Progenitor cell of endocrine pancreas (in vitro differentiated cells): ENCODE measurements around the gene VSIR. TPM values are rescaled to one million over a fixed set of nuclear protein-coding genes. Genes with fewer than 3 reads are reported as not detected.

ENCODE experiments used
- DNase-seq: peaks from one replicate; pipeline ENCODE4 v3.0.0; 2021; ENCODE audit warnings: low spot score; ENCODE audit not compliant: unreplicated experiment
- H3K27ac Mint-ChIP-seq: 2 replicates; pipeline ENCODE4 v1.8.0; 2021; ENCODE audit warnings: mild to moderate bottlenecking, moderate library complexity, mixed read lengths
- H3K27me3 Mint-ChIP-seq: 2 replicates; pipeline ENCODE4 v1.8.0; 2021; ENCODE audit warnings: mixed read lengths
- H3K36me3 Mint-ChIP-seq: 2 replicates; pipeline ENCODE4 v1.8.0; 2022; ENCODE audit warnings: mixed read lengths; ENCODE audit not compliant: insufficient read depth
- H3K4me1 Mint-ChIP-seq: 2 replicates; pipeline ENCODE4 v1.8.0; 2021; ENCODE audit warnings: low read depth, mixed read lengths
- H3K4me3 Mint-ChIP-seq: 2 replicates; pipeline ENCODE4 v1.8.0; 2021; ENCODE audit warnings: low read depth, mild to moderate bottlenecking, moderate library complexity, mixed read lengths
- H3K9me3 Mint-ChIP-seq: 2 replicates; pipeline ENCODE4 v1.8.0; 2021; ENCODE audit warnings: low read depth, mixed read lengths
- CTCF ChIP-seq: fragments of 200-600 bp; sonication (generic); IDR thresholded peaks from one replicate; pipeline ENCODE4 v1.5.0; 2021; ENCODE audit warnings: antibody characterized with exemption, mild to moderate bottlenecking; ENCODE audit not compliant: unreplicated experiment
- total RNA-seq: library from RNA; stranded (reverse); gene quantifications from 2 replicates; pipeline ENCODE4 v1.2.1, GENCODE V29; 2021

Gene VSIR
- total RNA-seq, 1 donor from 2014 or later = 2.6 TPM

- H3K36me3 Mint-ChIP-seq = no peaks in the 10 kb centered on the region
- H3K9me3 Mint-ChIP-seq = no peaks in the 10 kb centered on the region
- H3K4me1 Mint-ChIP-seq = no peaks in the 10 kb centered on the region
- H3K27ac Mint-ChIP-seq = no peak overlapping the region
- DNase-seq = no peak
- TF ChIP-seq CTCF = no peak
- peaks cover 14% of the 10 kb centered on the region for H3K27me3 Mint-ChIP-seq
- H3K4me3 Mint-ChIP-seq = no peak overlapping the region
Observed at GRCh38 chr10:71714592-71714991, 58.7 kb downstream of the VSIR start.

- no peaks in the 10 kb centered on the region for H3K4me1 Mint-ChIP-seq
- no peak for TF ChIP-seq CTCF
- DNase-seq = no peak
- H3K27me3 Mint-ChIP-seq = peaks cover 18% of the 10 kb centered on the region
- H3K36me3 Mint-ChIP-seq = no peaks in the 10 kb centered on the region
- H3K4me3 Mint-ChIP-seq = no peak overlapping the region
- no peak overlapping the region for H3K27ac Mint-ChIP-seq
- H3K9me3 Mint-ChIP-seq = no peaks in the 10 kb centered on the region
Observed at GRCh38 chr10:71714031-71714410, 59.3 kb downstream of the VSIR start.

- peaks cover 18% of the 10 kb centered on the region for H3K27me3 Mint-ChIP-seq
- no peaks in the 10 kb centered on the region for H3K36me3 Mint-ChIP-seq
- no peak for DNase-seq
- H3K9me3 Mint-ChIP-seq = no peaks in the 10 kb centered on the region
- no peak overlapping the region for H3K27ac Mint-ChIP-seq
- no peaks in the 10 kb centered on the region for H3K4me1 Mint-ChIP-seq
- TF ChIP-seq CTCF = no peak
- H3K4me3 Mint-ChIP-seq = no peak overlapping the region
Observed at GRCh38 chr10:71713135-71714030, 59.9 kb downstream of the VSIR start.

- TF ChIP-seq CTCF = no peak
- Mint-ChIP-seq H3K36me3 (no peaks in the 10 kb centered on the region), H3K4me3 (no peak overlapping the region), H3K4me1 (no peaks in the 10 kb centered on the region), H3K9me3 (no peaks in the 10 kb centered on the region), H3K27me3 (peaks cover 21% of the 10 kb centered on the region), H3K27ac (no peak overlapping the region)
- no peak for DNase-seq
Observed at GRCh38 chr10:71712572-71713134, 60.7 kb downstream of the VSIR start.

- peaks cover 18% of the 10 kb centered on the region for H3K27me3 Mint-ChIP-seq
- H3K36me3 Mint-ChIP-seq = no peaks in the 10 kb centered on the region
- no peaks in the 10 kb centered on the region for H3K4me1 Mint-ChIP-seq
- TF ChIP-seq CTCF = no peak
- no peaks in the 10 kb centered on the region for H3K9me3 Mint-ChIP-seq
- no peak overlapping the region for H3K27ac Mint-ChIP-seq
- DNase-seq = no peak
- H3K4me3 Mint-ChIP-seq = no peak overlapping the region
Observed at GRCh38 chr10:71712170-71712569, 61.1 kb downstream of the VSIR start.
